Immature natural killer cell (primary cell): ENCODE results near the gene PPP1R14C. TPM values are rescaled to one million over a fixed set of nuclear protein-coding genes. Genes with fewer than 3 reads are reported as not detected.
"Not testable (repeated sequence)": the region's sequence is repeated elsewhere in the genome, so short reads cannot be mapped to it uniquely, and the experiment has no call there.

ENCODE experiments used
- DNase-seq, 3 donors: peaks; one replicate each; pipeline ENCODE4 v3.0.0; 2022; ENCODE audit warnings: mixed read lengths in 1 of 3
- H3K27ac Mint-ChIP-seq, 6 donors: one replicate each; pipeline ENCODE4 v1.8.0; 2020; ENCODE audit warnings: mixed read lengths in 6 of 6, mild to moderate bottlenecking in 5 of 6, inconsistent platforms in 4 of 6, moderate library complexity in 3 of 6
- H3K27me3 Mint-ChIP-seq, 3 donors: one replicate each; pipeline ENCODE4 v1.8.0; 2020 to 2021; ENCODE audit warnings: low read depth in 3 of 3, mild to moderate bottlenecking in 3 of 3, mixed read lengths in 3 of 3, moderate library complexity in 3 of 3, inconsistent platforms in 1 of 3
- H3K36me3 Mint-ChIP-seq, 3 donors: one replicate each; pipeline ENCODE4 v1.8.0; 2020; ENCODE audit warnings: mixed read lengths in 3 of 3, inconsistent platforms in 2 of 3, mild to moderate bottlenecking in 2 of 3
- H3K4me1 Mint-ChIP-seq, 2 donors: one replicate each; pipeline ENCODE4 v1.8.0; 2020; ENCODE audit warnings: inconsistent platforms in 2 of 2, mild to moderate bottlenecking in 2 of 2, mixed read lengths in 2 of 2, moderate library complexity in 1 of 2
- H3K4me3 Mint-ChIP-seq, 5 donors: one replicate each; pipeline ENCODE4 v1.8.0; 2020; ENCODE audit warnings: mild to moderate bottlenecking in 5 of 5, mixed read lengths in 5 of 5, inconsistent platforms in 3 of 5, moderate library complexity in 3 of 5
- H3K9me3 Mint-ChIP-seq, 6 donors: one replicate each; pipeline ENCODE4 v1.8.0; 2020; ENCODE audit warnings: mild to moderate bottlenecking in 6 of 6, mixed read lengths in 6 of 6, inconsistent platforms in 4 of 6, moderate library complexity in 3 of 6
- polyA plus RNA-seq, 3 donors: library from polyadenylated mRNA; unstranded; fragments of 300-500 nt; fragmentation: Illumina TruSeq; gene quantifications; one replicate each; pipeline ENCODE4 v1.2.3, GENCODE V29; 2021

The PPP1R14C gene
- polyA plus RNA-seq, 3 donors from 2014 or later = 0.38 TPM; not detected in 2

DNA sequence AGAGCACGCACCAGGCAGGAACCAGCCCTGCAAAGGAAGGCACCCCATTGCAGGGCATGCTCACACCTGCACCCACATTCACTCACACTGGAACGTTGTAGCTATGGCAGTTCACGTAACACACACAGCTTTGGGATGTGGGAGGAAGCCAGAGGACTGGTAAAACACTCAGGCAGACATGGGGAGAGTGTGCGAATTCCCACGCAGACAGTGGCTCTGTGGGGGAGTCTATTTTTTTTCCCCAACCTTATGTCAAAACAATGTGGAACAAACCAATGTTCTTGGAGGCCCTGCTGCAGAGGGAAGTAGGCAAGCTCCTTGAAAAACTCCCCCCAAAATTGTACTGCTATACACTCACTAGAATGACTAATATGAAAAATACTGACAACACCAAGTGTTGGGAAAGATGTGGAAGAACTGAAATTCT lies 91.0 kb downstream of the PPP1R14C start:
- peaks cover 17 to 26% of the 10 kb centered on the region in 2 donors for H3K4me1 Mint-ChIP-seq
- peaks cover 0 to 6% (median 0%) of the 10 kb centered on the region in 3 donors for H3K36me3 Mint-ChIP-seq
- H3K27ac Mint-ChIP-seq = no peak overlapping the region
- peaks cover 0 to 9% (median 0%) of the 10 kb centered on the region in 6 donors for H3K9me3 Mint-ChIP-seq
- DNase-seq = no peak
- H3K27me3 Mint-ChIP-seq = peaks cover 0 to 3% (median 2%) of the 10 kb centered on the region in 3 donors
- no peak overlapping the region for H3K4me3 Mint-ChIP-seq

DNA sequence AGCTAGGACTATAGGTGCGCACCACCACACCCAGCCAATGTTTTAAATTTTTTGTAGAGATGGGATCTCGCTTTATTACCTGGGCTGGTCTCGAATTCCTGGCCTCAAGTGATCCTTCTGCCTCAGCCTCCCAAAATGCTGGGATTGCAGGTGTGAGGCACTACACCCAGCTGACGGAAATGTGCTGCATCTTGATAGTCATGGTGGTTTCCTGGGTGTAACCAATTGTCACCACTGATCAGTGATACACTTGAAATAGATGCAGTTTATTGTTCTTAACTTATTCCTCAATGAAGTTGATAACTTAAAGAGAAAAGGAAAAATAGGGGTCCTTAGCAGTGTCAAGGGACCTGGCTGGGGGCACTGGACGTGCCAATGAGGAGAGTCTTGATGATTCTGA lies 92.4 kb downstream of the PPP1R14C start:
- H3K4me3 Mint-ChIP-seq = peak overlapping the region in 1 of 5 donors; percentile 20
- peaks cover 0 to 3% (median 2%) of the 10 kb centered on the region in 3 donors for H3K27me3 Mint-ChIP-seq
- H3K27ac Mint-ChIP-seq = peak overlapping the region in 1 of 6 donors; percentile 22
- peaks cover 0 to 9% (median 0%) of the 10 kb centered on the region in 6 donors for H3K9me3 Mint-ChIP-seq
- H3K4me1 Mint-ChIP-seq = peaks cover 17 to 26% of the 10 kb centered on the region in 2 donors
- no peak for DNase-seq
- H3K36me3 Mint-ChIP-seq = peaks cover 0 to 6% (median 0%) of the 10 kb centered on the region in 3 donors

DNA sequence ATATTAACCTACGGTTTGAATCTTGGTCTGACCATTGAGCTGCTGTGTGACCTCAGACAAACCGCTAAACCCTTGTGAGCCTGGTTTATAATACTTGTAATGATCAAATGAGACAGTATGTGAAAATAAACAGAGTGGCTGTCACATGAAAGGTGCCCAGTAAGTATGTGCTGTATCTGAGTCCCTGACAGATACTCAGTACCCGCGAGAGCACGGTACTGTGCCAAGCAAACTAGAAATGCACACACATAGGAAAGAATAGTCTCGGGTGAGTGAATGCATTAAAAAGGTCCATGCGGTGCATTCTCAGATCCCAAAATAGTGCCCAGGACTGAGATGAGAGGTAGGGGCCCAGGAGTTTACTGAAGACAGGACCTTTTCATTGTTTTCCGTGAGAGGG lies 93.3 kb downstream of the PPP1R14C start:
- H3K9me3 Mint-ChIP-seq = peaks cover 0 to 9% (median 0%) of the 10 kb centered on the region in 6 donors
- DNase-seq = no peak
- peaks cover 0 to 6% (median 0%) of the 10 kb centered on the region in 3 donors for H3K36me3 Mint-ChIP-seq
- no peak overlapping the region for H3K4me3 Mint-ChIP-seq
- peak overlapping the region in 2 of 6 donors; percentile 22 to 51 for H3K27ac Mint-ChIP-seq
- peaks cover 17 to 26% of the 10 kb centered on the region in 2 donors for H3K4me1 Mint-ChIP-seq
- H3K27me3 Mint-ChIP-seq = peaks cover 0 to 2% (median 2%) of the 10 kb centered on the region in 3 donors

DNA sequence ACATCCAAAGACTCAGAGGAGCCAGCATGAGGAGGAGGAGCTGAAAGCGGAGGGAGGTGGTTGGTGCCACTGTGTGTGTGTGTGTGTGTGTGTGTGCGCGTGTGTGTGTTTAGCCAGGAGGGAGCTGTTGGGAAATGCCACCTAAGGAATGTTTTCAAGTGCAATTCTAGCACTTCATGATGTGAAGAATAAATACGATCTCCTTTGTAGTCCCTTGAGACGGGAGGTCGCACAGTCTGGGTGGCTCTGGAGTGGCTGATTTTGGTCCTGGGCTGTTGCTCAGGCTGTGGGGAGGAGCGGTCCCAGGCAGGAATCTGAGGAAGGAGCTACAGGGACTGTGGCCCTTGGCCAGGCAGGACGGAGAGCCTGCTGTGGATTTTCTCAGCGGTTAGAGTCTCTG lies 93.7 kb downstream of the PPP1R14C start:
- Mint-ChIP-seq H3K4me3 (no peak overlapping the region), H3K36me3 (peaks cover 0 to 6% (median 0%) of the 10 kb centered on the region in 3 donors), H3K27ac (peak overlapping the region in 1 of 6 donors; percentile 18), H3K4me1 (peaks cover 17 to 26% of the 10 kb centered on the region in 2 donors), H3K27me3 (peaks cover 0 to 2% (median 0%) of the 10 kb centered on the region in 3 donors), H3K9me3 (peaks cover 0 to 9% (median 0%) of the 10 kb centered on the region in 6 donors)
- DNase-seq = no peak

DNA sequence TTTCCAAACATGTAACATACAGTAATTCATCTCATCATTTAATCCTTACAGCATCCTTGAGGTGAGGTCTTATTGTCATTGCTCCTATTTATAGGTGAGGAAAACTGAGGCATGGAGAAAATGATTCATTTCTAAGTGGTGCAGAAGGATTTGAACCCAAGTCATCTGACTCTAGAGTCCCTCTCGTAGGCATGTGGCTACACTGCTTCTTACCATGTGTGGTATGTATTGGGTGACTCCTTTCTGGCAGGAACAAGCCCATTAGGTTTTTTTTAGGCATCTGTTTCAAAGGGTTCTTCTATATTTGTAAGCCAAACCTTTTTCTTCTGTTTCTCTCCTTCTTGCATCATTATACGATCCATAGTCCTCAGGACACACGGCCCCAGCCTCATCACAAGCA lies 94.8 kb downstream of the PPP1R14C start:
- no peak for DNase-seq
- Mint-ChIP-seq H3K27me3 (peaks cover 0 to 2% (median 0%) of the 10 kb centered on the region in 3 donors), H3K4me3 (no peak overlapping the region), H3K4me1 (peaks cover 13 to 21% of the 10 kb centered on the region in 2 donors), H3K9me3 (peaks cover 0 to 4% (median 0%) of the 10 kb centered on the region in 6 donors), H3K27ac (no peak overlapping the region), H3K36me3 (peaks cover 0 to 3% (median 0%) of the 10 kb centered on the region in 3 donors)

DNA sequence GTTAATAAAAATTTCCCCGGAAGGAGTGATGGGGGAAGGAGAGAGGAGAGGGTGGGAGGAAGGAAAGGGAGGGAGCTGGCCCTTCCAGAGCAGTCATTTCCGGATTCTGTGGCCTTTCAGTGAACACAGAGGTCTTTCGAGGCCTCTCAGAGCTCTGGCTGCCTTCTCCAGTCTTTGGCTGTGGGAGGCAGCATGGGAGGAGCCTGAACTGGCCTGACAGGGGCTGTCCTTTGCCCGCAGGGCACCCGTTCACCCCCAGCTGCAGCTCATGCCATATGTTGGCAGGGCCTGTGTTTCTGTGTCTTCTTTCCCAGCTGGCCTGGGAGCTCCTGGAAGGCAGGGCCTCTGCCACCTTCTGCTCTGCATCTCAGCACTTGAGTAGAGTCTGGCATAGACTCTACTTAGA lies 95.5 kb downstream of the PPP1R14C start:
- no peak overlapping the region for H3K27ac Mint-ChIP-seq
- no peaks in the 10 kb centered on the region for H3K36me3 Mint-ChIP-seq
- DNase-seq = no peak
- H3K9me3 Mint-ChIP-seq = no peaks in the 10 kb centered on the region
- H3K4me1 Mint-ChIP-seq = peaks cover 13 to 18% of the 10 kb centered on the region in 2 donors
- H3K4me3 Mint-ChIP-seq = no peak overlapping the region
- no peaks in the 10 kb centered on the region for H3K27me3 Mint-ChIP-seq

DNA sequence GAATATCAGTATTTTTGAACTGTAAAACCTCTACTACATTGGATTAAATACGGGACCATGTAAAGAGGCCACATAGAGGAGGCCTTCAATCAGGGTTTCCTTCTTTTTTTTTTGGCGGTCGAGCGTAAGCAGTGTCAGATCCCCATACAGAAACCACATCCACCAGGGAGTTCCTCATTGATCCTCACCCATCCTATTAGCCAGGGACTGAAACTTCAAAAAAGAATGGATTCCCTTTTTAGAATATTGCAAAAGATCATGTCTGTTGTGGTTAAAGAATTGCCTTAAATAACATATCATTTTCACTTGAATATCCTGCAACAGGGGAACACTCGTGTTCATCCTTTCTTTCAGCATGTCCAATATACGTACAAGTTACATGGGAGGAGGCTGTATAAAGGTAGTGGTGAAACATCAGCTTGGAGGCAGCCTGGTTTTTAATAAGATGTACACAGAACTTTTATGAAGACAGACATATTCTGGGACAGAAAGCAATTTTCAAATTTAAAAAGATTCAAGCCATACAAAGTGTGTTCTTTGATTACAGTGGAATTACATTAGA lies 96.1 kb downstream of the PPP1R14C start:
- no peaks in the 10 kb centered on the region for H3K9me3 Mint-ChIP-seq
- H3K4me3 Mint-ChIP-seq = no peak overlapping the region
- H3K4me1 Mint-ChIP-seq = peaks cover 13 to 18% of the 10 kb centered on the region in 2 donors
- H3K27me3 Mint-ChIP-seq = no peaks in the 10 kb centered on the region
- no peak for DNase-seq
- H3K27ac Mint-ChIP-seq = no peak overlapping the region
- no peaks in the 10 kb centered on the region for H3K36me3 Mint-ChIP-seq

DNA sequence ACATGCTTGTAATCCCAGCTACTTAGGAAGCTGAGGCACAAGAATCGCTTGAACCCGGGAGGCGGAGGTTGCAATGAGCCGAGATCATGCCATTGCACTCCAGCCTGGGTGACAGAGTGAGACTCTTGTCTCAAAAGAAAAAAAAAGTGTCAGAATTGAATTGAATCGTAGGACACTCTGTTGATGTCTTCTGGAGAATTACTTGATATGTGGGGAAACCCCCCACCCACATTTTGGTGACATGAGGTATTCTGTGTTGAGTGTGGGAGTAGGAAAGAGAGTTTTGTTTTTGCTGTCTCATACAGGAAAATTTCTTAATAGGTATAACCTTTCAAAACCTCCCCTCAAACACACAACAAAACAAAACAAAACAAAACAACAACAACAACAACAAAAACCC lies 98.9 kb downstream of the PPP1R14C start:
- H3K4me3 Mint-ChIP-seq, DNase-seq, H3K9me3 Mint-ChIP-seq, H3K36me3 Mint-ChIP-seq, H3K4me1 Mint-ChIP-seq, H3K27ac Mint-ChIP-seq, H3K27me3 Mint-ChIP-seq: not testable (repeated sequence)

DNA sequence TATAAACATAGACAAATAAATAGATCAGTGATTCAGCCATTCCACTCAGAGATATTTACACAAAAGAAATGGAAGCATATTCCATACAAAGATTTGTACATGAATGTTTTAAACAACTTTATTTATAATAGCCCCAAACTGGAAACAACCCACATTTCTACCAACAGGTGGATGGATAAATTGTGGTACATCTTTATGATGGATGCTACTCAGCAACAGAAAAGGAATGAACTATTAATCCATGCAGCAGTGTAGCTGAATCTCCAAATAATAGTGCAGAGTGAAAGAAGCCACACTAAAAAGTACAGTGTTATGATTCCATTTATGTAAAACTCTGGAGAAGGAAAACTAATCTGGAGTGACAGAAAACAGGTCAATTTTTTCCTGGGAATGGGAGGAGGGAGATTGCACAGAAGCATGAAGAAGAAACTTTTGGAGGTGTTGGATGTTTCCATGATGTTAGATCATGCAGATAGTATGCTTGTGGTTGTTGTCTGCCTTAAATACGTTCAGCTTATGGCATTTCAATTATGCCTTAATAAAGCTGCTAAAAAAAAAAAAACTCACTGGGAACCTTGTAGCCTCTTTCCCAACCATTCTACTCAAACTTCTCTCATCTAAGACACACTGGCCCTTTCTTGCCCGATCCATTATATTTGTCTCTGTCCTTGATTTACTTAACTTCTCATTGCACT lies 100.9 kb downstream of the PPP1R14C start:
- peaks cover 0 to 2% (median 0%) of the 10 kb centered on the region in 3 donors for H3K27me3 Mint-ChIP-seq
- no peaks in the 10 kb centered on the region for H3K36me3 Mint-ChIP-seq
- H3K9me3 Mint-ChIP-seq = peaks cover 0 to 12% (median 2%) of the 10 kb centered on the region in 6 donors
- H3K27ac Mint-ChIP-seq = no peak overlapping the region
- no peak overlapping the region for H3K4me3 Mint-ChIP-seq
- no peaks in the 10 kb centered on the region for H3K4me1 Mint-ChIP-seq
- no peak for DNase-seq

DNA sequence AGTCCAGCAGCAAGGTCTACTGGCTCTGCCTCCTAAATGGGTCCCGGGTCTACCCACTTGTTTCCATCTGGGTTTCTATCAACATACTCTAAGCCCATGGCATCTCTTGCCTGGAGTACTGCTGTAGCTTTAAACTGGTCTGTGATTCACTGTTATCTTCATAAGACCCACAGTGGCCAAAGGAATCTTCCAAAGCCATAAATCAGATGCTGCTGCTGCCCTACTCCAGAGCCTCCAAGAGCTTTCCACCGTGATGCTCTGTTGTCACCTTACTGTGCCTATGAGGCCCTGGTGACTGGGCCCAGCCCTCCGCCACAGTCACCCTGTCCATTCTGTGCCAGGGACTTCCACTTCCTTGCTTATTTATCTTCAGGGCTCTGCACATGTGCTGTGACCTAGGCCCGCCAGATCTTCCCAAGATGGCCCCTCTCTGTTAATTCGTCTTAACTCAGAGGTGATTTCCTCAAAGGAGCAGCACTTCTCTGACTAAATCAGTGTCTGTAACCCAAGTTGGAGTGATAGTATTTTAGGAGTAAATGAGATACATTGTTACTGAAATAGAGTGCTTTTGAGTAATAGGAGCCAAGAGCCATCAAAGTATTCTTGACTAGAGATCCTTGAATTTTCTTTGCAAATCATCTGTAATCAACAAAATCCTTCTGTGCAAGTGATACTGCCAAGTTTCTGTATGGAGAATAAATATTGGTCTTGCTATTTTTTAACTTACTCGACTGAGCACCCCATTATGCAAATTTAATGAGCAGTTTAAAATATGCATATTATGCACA lies 102.5 kb downstream of the PPP1R14C start:
- Mint-ChIP-seq H3K27ac (no peak overlapping the region), H3K4me3 (no peak overlapping the region), H3K27me3 (peaks cover 0 to 2% (median 0%) of the 10 kb centered on the region in 3 donors), H3K4me1 (no peaks in the 10 kb centered on the region), H3K36me3 (no peaks in the 10 kb centered on the region), H3K9me3 (peaks cover 0 to 12% (median 2%) of the 10 kb centered on the region in 6 donors)
- no peak for DNase-seq

DNA sequence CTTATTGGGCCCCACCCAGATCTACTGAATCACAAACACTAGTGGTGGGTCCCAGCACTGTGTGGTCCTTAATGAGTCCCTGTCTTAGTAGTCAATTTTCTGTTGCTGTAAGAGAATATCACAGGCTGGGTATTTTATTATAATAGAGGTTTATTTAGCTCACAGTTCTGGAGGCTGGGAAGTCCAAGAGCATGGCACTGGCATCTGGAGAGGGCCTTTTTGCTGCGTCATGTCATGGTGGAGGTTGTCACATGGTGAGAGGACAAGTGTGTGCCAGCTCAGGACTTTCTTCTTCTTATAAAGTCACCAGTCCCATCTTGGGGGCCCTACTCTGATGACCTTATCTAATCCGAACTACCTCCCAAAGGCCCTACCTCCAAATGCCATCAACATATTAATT lies 105.0 kb downstream of the PPP1R14C start:
- Mint-ChIP-seq H3K4me1 (no peaks in the 10 kb centered on the region), H3K27me3 (peaks cover 0 to 6% (median 3%) of the 10 kb centered on the region in 3 donors), H3K4me3 (no peak overlapping the region), H3K9me3 (peaks cover 0 to 12% (median 2%) of the 10 kb centered on the region in 6 donors), H3K36me3 (no peaks in the 10 kb centered on the region), H3K27ac (no peak overlapping the region)
- DNase-seq = no peak

DNA sequence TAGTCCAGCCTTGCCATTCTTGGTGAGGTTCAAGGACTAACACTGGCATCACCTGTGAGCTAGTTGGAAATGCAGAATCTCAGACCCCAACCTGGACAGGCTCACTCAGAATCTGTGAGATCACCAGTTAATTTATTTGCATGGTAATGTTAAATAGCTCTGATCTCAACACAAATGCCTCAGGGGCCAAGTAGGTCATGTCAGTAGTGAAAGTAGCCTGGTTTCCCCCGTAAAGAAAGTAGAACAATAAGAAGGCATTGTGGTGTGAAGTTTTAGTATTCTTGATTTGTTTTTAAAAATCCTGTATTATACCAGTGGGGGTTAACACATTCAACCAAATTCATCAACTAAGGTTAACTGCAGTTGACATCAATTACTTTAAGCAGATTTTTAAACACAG lies 105.5 kb downstream of the PPP1R14C start:
- Mint-ChIP-seq H3K27me3 (peaks cover 0 to 6% (median 5%) of the 10 kb centered on the region in 3 donors), H3K9me3 (peaks cover 0 to 12% (median 2%) of the 10 kb centered on the region in 6 donors), H3K4me1 (no peaks in the 10 kb centered on the region), H3K4me3 (no peak overlapping the region), H3K36me3 (no peaks in the 10 kb centered on the region), H3K27ac (no peak overlapping the region)
- no peak for DNase-seq

DNA sequence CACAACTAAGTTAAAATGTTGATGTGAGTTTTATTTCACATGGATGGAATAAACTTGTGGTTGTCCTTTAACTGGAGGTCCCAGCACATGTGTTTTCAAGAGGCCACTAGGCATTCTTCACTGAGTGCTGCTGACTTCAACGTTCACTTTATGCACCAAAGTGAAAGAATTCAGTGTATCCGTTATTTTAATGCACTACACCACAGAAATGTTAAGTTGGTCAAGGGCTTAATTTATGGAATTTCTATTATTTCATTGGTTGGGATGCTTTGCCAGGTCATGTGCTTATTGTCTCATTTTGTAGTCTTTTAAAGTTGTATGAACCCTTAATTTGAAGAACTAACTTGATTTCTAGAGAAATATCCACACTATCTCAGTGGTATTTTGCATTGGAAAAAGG lies 106.4 kb downstream of the PPP1R14C start:
- no peak overlapping the region for H3K4me3 Mint-ChIP-seq
- H3K27ac Mint-ChIP-seq = no peak overlapping the region
- H3K36me3 Mint-ChIP-seq = no peaks in the 10 kb centered on the region
- peaks cover 0 to 6% (median 5%) of the 10 kb centered on the region in 3 donors for H3K27me3 Mint-ChIP-seq
- H3K4me1 Mint-ChIP-seq = no peaks in the 10 kb centered on the region
- H3K9me3 Mint-ChIP-seq = peaks cover 0 to 12% (median 2%) of the 10 kb centered on the region in 6 donors
- DNase-seq = no peak

DNA sequence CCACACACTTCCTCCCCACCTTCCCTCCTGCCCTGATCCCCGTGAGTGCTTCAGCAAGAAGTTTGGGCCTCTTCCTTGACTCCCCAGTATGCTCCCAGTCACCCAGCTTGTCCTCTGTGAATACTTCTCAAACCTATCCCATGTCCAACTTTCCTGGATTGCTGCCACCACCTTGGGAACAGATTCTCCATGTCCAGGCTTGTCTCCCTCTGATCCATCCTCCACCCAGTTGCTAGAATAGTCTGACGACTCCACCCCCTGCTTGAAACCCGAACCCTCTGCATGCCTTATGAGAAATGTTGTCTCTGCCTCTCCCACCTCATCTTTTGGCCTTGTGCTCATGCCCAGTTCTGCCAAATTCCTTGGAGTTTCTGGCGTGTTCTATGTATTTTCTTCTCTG lies 108.0 kb downstream of the PPP1R14C start:
- H3K27me3 Mint-ChIP-seq = peaks cover 2 to 5% (median 4%) of the 10 kb centered on the region in 3 donors
- no peak overlapping the region for H3K4me3 Mint-ChIP-seq
- no peak for DNase-seq
- H3K9me3 Mint-ChIP-seq = peaks cover 0 to 12% (median 1%) of the 10 kb centered on the region in 6 donors
- H3K36me3 Mint-ChIP-seq = no peaks in the 10 kb centered on the region
- H3K27ac Mint-ChIP-seq = no peak overlapping the region
- H3K4me1 Mint-ChIP-seq = no peaks in the 10 kb centered on the region
